BLaER1 (cell line): ENCODE measurements around the gene MYO1D.
A peak's percentile ranks its signal among the peaks of the same experiment; 100 is the strongest.

Experiments used
- H3K27ac ChIP-seq: shearing (Covaris generic); formaldehyde crosslinking; 2 replicates; pipeline ENCODE4 v1.8.1; 2022
- H3K27me3 ChIP-seq: shearing (Covaris generic); formaldehyde crosslinking; 2 replicates; pipeline ENCODE4 v1.8.1; 2022
- H3K36me3 ChIP-seq: shearing (Covaris generic); formaldehyde crosslinking; 2 replicates; pipeline ENCODE4 v1.8.1; 2022
- H3K4me1 ChIP-seq: shearing (Covaris generic); formaldehyde crosslinking; 2 replicates; pipeline ENCODE4 v1.8.1; 2022
- H3K4me2 ChIP-seq: shearing (Covaris generic); formaldehyde crosslinking; 2 replicates; pipeline ENCODE4 v1.8.1; 2022
- H3K4me3 ChIP-seq: shearing (Covaris generic); formaldehyde crosslinking; 2 replicates; pipeline ENCODE4 v1.8.1; 2022
- H3K9ac ChIP-seq: shearing (Covaris generic); formaldehyde crosslinking; 2 replicates; pipeline ENCODE4 v1.8.1; 2022
- H3K9me3 ChIP-seq: shearing (Covaris generic); formaldehyde crosslinking; 2 replicates; pipeline ENCODE4 v1.8.1; 2022
- H4K20me1 ChIP-seq: shearing (Covaris generic); formaldehyde crosslinking; 2 replicates; pipeline ENCODE4 v1.8.1; 2022
- Cebpa-rat ChIP-seq: shearing (Covaris generic); IDR thresholded peaks from 2 replicates; pipeline ENCODE4 v1.8.1; 2022

MYO1D gene

DNA sequence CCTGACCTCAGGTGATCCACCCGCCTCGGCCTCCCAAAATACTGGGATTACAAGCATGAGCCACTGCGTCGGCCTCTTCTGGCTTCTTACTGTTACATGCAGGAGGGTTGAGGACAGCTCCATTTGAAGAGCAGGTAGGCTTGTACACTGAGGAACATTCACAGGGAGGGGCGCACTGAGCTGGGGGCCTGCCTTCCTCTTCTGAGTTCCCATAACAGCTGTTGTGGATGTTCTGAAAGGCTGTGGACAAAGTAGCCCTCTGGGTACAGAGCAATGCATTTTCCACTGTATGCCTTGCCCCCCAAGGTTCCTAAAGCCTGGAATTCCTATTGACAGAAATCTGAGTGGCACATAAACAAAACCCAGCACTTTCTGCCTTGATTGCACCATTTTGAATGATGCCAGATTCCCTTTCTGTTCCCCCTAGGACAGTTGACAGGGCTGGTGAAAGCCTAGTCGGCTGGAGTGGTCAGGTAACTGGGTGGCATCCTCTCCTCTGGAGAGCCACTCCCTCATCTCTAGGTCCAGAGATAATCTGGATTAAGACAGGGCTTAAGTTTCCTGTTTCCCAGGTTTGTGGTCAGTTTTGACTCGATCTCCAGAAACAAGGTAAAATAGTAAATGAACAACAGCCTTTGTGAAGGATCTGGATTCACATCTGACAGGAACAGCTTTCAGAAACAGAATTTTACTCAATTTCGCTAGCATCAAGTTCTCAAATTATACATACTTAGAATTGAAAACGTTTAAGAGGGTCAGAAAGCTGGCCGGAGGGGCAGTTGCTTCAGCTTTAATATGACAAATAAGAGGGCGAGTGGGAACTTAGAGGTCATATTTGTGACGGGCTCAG lies 391.4 kb downstream of the MYO1D start:
- Histone ChIP-seq H3K4me3 (peak overlapping the region; percentile 88), H3K9ac (peak overlapping the region; percentile 92; the same call in 1 of the 2 replicates), H3K4me1 (peaks cover 47% of the 10 kb centered on the region), H3K4me2 (peak overlapping the region; percentile 82), H3K36me3 (peaks cover 54% of the 10 kb centered on the region), H3K9me3 (no peaks in the 10 kb centered on the region), H3K27me3 (no peaks in the 10 kb centered on the region), H4K20me1 (peaks cover 32% of the 10 kb centered on the region), H3K27ac (peak overlapping the region; percentile 91)
- TF ChIP-seq Cebpa-rat: no peak

DNA sequence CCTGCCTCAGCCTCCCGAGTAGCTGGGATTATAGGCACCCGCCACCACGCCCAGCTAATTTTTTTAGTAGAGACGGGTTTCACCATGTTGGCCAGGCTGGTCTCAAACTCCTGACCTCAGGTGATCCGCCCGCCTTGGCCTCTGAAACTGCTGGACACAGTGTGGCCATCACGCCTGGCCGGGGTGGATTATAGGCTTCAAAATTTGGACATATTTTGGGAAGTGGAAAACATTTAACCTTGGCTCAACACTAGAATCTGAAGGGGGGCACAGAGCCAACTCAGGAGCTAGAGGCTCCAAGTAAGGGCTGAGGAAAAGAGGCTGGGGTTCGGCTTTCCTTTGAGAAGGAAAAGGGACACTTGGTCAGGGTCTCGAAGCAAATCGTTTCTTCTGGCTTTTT lies 392.3 kb downstream of the MYO1D start:
- Histone ChIP-seq H3K4me3 (no peak overlapping the region), H3K9ac (no peak overlapping the region), H3K36me3 (peaks cover 54% of the 10 kb centered on the region), H3K4me1 (peaks cover 38% of the 10 kb centered on the region), H3K4me2 (no peak overlapping the region), H3K27me3 (no peaks in the 10 kb centered on the region), H3K27ac (no peak overlapping the region; the same call in 1 of the 2 replicates), H4K20me1 (peaks cover 23% of the 10 kb centered on the region), H3K9me3 (no peaks in the 10 kb centered on the region)
- no peak for TF ChIP-seq Cebpa-rat

DNA sequence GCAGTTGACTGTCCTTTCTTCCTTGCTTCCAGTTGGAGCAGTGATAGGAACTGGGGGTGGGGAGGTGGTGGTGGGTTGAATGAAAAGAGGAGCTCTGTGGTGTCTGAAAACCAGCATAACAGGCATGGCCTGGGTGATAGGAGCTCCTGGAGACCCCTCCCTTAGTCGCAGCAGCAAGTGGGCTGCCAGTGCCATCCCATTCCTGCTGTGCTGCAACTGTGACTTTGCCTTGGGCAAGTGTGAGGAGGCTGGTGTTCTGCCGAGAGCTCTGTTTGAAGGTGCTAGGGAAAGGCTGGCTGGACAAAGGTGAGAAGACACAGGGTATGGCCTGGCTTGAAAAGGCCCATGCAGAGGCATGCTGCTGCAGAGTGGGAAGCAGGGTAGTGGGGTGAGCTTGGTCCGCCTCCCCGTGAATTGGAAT lies 392.9 kb downstream of the MYO1D start:
- Histone ChIP-seq H3K27me3 (no peaks in the 10 kb centered on the region), H3K4me3 (no peak overlapping the region), H3K4me2 (0 out of 2 replicates have a peak overlapping the region, but pooled peaks have one; percentile 22), H3K4me1 (peaks cover 33% of the 10 kb centered on the region), H3K36me3 (peaks cover 54% of the 10 kb centered on the region), H3K9me3 (no peaks in the 10 kb centered on the region), H3K9ac (peak overlapping the region; percentile 32; the same call in 1 of the 2 replicates), H4K20me1 (peaks cover 17% of the 10 kb centered on the region), H3K27ac (peak overlapping the region; percentile 48)
- no peak for TF ChIP-seq Cebpa-rat

DNA sequence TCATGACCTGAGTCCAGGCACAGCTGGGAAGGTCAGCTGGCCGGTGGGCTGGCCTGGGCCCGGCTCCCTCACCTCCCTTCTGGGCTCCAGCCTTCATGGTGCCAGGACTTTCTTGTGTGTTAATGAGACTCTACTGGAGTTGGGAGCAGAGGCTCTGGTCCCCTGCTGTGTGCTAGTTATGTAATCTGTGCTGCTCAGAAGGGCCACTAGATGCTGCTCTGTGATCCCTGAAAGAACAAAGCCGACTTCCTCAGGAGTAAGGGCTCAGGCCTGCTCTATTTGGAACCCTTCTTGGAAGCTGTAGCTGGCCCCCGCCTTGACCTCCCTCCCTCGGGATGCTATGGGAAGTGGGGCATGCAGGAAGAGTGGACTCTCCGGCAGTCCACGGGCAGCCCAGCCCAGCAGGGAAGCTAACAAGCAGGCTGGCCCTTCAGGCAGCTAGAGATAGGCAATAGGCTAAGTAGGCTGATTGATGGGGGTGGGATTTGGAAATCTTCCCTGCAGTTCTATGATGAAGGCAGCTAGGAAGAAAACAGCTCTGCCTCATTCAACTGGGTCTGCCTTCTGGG lies 393.4 kb downstream of the MYO1D start:
- H3K36me3 ChIP-seq: peaks cover 54% of the 10 kb centered on the region
- H3K27me3 ChIP-seq: no peaks in the 10 kb centered on the region
- peaks cover 12% of the 10 kb centered on the region for H4K20me1 ChIP-seq
- no peak overlapping the region for H3K4me3 ChIP-seq
- peak overlapping the region; percentile 22; the same call in 1 of the 2 replicates for H3K4me2 ChIP-seq
- peaks cover 28% of the 10 kb centered on the region for H3K4me1 ChIP-seq
- TF ChIP-seq Cebpa-rat: no peak
- peak overlapping the region; percentile 32; the same call in 1 of the 2 replicates for H3K9ac ChIP-seq
- no peaks in the 10 kb centered on the region for H3K9me3 ChIP-seq
- peak overlapping the region; percentile 48 for H3K27ac ChIP-seq

DNA sequence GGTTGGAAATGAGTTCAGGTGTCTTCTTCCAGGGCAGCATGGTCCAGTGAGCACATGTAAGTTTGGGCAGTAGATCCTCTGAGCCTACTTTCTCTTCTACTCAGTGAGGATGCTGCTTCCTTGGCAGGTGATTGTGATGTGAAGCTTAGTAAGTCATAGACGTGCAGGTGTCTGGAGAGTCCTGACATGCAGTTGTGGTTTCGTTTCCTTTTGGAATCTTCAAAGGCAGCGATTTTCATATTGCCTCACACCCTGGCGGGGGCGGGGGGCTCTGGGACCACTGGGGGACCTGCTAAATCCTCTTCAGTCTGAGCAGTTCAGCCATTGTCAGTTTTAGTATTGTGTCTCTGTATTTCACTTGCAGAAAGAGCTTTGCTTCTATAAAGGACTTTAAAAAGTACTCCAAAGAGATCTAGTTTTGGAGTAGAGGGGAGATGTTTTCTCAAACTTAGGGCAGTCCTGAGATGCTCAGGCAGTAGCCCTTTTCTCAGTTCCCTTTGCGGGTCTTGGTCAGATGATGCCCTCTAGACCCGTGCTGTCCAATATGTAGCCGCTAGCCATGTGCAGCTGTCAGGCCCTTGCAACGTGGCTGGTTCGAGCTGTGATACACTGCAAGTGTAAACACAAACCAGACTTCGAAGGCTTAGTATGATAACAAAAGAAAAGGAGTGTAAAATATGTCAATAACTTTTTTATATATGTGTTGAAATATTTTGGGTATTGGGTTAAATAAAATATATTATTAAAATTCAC lies 394.2 kb downstream of the MYO1D start:
- no peak overlapping the region for H3K27ac ChIP-seq
- H3K9ac ChIP-seq: no peak overlapping the region
- no peak overlapping the region for H3K4me2 ChIP-seq
- no peaks in the 10 kb centered on the region for H3K9me3 ChIP-seq
- no peaks in the 10 kb centered on the region for H3K27me3 ChIP-seq
- no peak for TF ChIP-seq Cebpa-rat
- no peak overlapping the region for H3K4me3 ChIP-seq
- peaks cover 4% of the 10 kb centered on the region for H4K20me1 ChIP-seq
- peaks cover 54% of the 10 kb centered on the region for H3K36me3 ChIP-seq
- H3K4me1 ChIP-seq: peaks cover 20% of the 10 kb centered on the region

DNA sequence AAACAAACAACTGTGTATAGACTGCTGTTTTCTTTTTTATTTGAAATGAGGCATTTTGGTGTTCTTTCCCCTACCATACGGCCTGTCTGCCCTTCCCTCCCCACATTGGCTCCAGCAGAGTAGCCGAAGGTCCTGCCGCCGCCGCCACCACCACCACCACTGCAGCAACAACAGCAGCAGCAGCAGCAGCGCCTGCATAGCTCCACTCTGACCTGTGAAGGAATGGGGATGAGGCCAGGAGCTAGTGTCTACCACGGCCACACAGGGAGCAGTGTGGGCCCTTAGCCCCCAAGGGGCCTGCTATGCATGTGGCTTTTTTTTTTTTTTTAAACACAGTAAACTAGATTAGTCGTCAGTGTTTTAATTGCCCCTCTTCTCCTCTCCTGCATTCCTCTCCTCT lies 395.7 kb downstream of the MYO1D start:
- H3K4me3 ChIP-seq: no peak overlapping the region
- 0 out of 2 replicates have a peak overlapping the region, but pooled peaks have one; percentile 27 for H3K27ac ChIP-seq
- no peak overlapping the region for H3K4me2 ChIP-seq
- H3K27me3 ChIP-seq: no peaks in the 10 kb centered on the region
- H3K4me1 ChIP-seq: peaks cover 15% of the 10 kb centered on the region
- peaks cover 68% of the 10 kb centered on the region for H3K36me3 ChIP-seq
- no peak for TF ChIP-seq Cebpa-rat
- H3K9ac ChIP-seq: no peak overlapping the region
- H3K9me3 ChIP-seq: no peaks in the 10 kb centered on the region
- no peaks in the 10 kb centered on the region for H4K20me1 ChIP-seq

DNA sequence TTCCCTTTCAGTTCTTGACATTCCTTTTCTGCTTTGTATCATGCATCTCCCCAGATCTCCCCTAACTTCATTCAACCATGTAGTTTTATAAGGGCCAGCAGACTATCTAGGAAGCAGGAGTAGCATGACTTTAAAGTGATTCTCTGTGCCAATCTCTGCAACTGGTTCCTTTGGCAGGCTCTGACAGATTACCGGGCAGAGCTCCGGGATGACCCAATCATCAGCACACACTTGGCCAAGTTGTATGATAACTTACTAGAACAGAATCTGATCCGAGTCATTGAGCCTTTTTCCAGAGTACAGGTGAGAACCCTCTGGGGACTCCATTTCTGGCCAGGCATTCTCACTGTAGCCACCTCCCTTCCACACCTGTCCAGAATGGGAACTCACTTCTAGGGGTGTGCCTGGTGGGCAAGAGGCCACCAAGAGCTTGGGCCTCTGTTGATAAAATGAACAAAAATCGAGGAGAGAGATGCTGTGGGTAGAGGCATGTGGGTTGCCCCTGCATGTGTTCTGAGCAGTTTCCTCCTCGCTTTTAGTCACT lies 397.8 kb downstream of the MYO1D start:
- Histone ChIP-seq H3K4me1 (peaks cover 7% of the 10 kb centered on the region), H4K20me1 (no peaks in the 10 kb centered on the region), H3K4me3 (no peak overlapping the region), H3K27ac (no peak overlapping the region), H3K9ac (no peak overlapping the region), H3K27me3 (no peaks in the 10 kb centered on the region), H3K36me3 (peaks cover 89% of the 10 kb centered on the region), H3K9me3 (no peaks in the 10 kb centered on the region), H3K4me2 (no peak overlapping the region)
- no peak for TF ChIP-seq Cebpa-rat

DNA sequence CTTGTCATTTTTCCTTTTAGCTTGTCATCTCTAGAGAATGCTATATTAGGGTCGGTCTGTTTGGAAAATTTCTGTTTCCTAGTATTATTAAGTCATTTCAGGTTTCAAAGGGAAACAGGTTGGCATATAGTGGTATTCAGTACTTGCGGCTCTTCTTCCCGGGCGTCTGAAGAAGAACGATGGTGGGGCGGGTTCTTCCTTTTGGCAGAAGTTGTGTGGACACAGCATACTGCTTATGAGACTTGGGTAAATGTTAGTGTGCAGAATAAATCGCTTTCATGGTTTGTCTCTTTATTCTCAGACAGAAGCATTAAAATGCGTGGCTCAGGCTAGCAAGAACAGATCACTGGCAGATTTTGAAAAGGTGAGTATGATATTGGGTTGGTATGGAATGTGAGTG lies 399.7 kb downstream of the MYO1D start:
- no peaks in the 10 kb centered on the region for H4K20me1 ChIP-seq
- TF ChIP-seq Cebpa-rat: no peak
- H3K9me3 ChIP-seq: no peaks in the 10 kb centered on the region
- H3K27ac ChIP-seq: no peak overlapping the region
- no peaks in the 10 kb centered on the region for H3K27me3 ChIP-seq
- H3K36me3 ChIP-seq: peaks cover 100% of the 10 kb centered on the region
- no peak overlapping the region for H3K4me3 ChIP-seq
- no peak overlapping the region for H3K4me2 ChIP-seq
- no peak overlapping the region for H3K9ac ChIP-seq
- H3K4me1 ChIP-seq: no peaks in the 10 kb centered on the region

DNA sequence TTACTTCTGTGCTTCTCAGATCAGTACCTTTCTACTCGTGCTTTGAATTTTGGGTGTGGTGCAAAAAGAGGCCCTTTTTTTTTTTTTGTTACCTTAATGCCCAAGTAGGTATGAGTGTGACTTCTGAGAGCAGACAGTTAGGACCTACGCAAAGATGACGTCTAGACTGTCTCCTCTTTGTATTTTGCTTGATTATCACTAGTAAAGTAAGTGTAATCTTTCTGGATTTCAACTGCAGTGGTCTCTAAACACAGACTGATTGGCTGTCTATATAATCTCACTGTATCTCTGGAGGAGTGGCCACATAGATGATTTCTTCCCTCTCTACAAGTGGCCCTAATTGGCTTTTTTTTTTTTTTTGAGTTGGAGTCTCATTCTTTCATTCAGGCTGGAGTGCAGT lies 401.7 kb downstream of the MYO1D start:
- TF ChIP-seq Cebpa-rat: no peak
- peaks cover 100% of the 10 kb centered on the region for H3K36me3 ChIP-seq
- no peaks in the 10 kb centered on the region for H3K4me1 ChIP-seq
- no peak overlapping the region for H3K27ac ChIP-seq
- H4K20me1 ChIP-seq: no peaks in the 10 kb centered on the region
- no peaks in the 10 kb centered on the region for H3K9me3 ChIP-seq
- H3K9ac ChIP-seq: no peak overlapping the region
- no peak overlapping the region for H3K4me3 ChIP-seq
- no peak overlapping the region for H3K4me2 ChIP-seq
- no peaks in the 10 kb centered on the region for H3K27me3 ChIP-seq
